LNCaP clone FGC (cell line): ENCODE measurements around the gene PTPA.

Source experiments
- DNase-seq: peaks from one replicate; pipeline ENCODE4 v3.0.0-alpha.2; 2011; ENCODE audit warnings: low read depth
- H3K4me3 ChIP-seq: 2 replicates; pipeline ENCODE4 v1.5.1; 2011; ENCODE audit warnings: mild to moderate bottlenecking, low read depth, low read length, control low read depth
- CTCF ChIP-seq: IDR thresholded peaks from 2 replicates; pipeline ENCODE4 v1.5.1; 2012; ENCODE audit warnings: mild to moderate bottlenecking; ENCODE audit not compliant: control insufficient read depth, insufficient read depth; ENCODE audit errors: extremely low read depth

Gene PTPA

GRCh38 chr9:129070696-129071525, 40.3 kb upstream of the PTPA start:
- TF ChIP-seq CTCF, result no peak
- H3K4me3 ChIP-seq, result no peak overlapping the region
- DNase-seq, result no peak

GRCh38 chr9:129071526-129072126, 39.6 kb upstream of the PTPA start:
- no peak for DNase-seq
- H3K4me3 ChIP-seq, result no peak overlapping the region
- TF ChIP-seq CTCF, result no peak

GRCh38 chr9:129072171-129072570, 39.0 kb upstream of the PTPA start:
- DNase-seq, result no peak
- no peak for TF ChIP-seq CTCF
- H3K4me3 ChIP-seq, result no peak overlapping the region

- DNase-seq, result no peak
- H3K4me3 ChIP-seq, result no peak overlapping the region
- no peak for TF ChIP-seq CTCF
These were observed 37.8 kb upstream of the PTPA start for GRCh38 chr9:129073404-129073803.

- TF ChIP-seq CTCF, result no peak
- no peak for DNase-seq
- no peak overlapping the region for H3K4me3 ChIP-seq
These were observed 37.1 kb upstream of the PTPA start for GRCh38 chr9:129074106-129074505.

GRCh38 chr9:129075996-129076639, 35.1 kb upstream of the PTPA start:
- TF ChIP-seq CTCF, result no peak
- DNase-seq, result no peak
- no peak overlapping the region for H3K4me3 ChIP-seq
